Psoas muscle (tissue), 8 donors: ENCODE data around the gene MFSD12. TPM values are rescaled to one million over a fixed set of nuclear protein-coding genes. Genes with fewer than 3 reads are reported as not detected.
A peak's percentile ranks its signal among the peaks of the same experiment; 100 is the strongest.
"Not testable (repeated sequence)": the region's sequence is repeated elsewhere in the genome, so short reads cannot be mapped to it uniquely, and the experiment has no call there.

Source experiments
- ATAC-seq, 4 donors: fragments of 200-7000 bp; cut with Tn5 transposase; one replicate each; pipeline ENCODE4 v1.9.1; 2020; ENCODE audit warnings: moderate library complexity in 3 of 4, mild to moderate bottlenecking in 2 of 4
- DNase-seq, 2 donors: peaks; one replicate each; pipeline ENCODE4 v3.0.0-alpha.2; 2020
- H3K27ac ChIP-seq: fragments of 200-600 bp; one replicate; pipeline ENCODE4 v1.8.0; 2022
- H3K27me3 ChIP-seq, 3 donors: fragments of 200-600 bp in 1 of 3; one replicate each; pipeline versions ENCODE4 v1.6.1 to v1.8.0; 2013 to 2022; ENCODE audit warnings: low read length in 2 of 3, mild to moderate bottlenecking in 2 of 3, moderate library complexity in 1 of 3; ENCODE audit not compliant: insufficient read depth in 3 of 3
- H3K36me3 ChIP-seq, 2 donors: fragments of 200-600 bp in 1 of 2; one replicate each; pipeline versions ENCODE4 v1.6.1 to v1.8.0; 2013 to 2022; ENCODE audit warnings: low read depth in 1 of 2, mild to moderate bottlenecking in 1 of 2, moderate library complexity in 1 of 2; ENCODE audit not compliant: insufficient read depth in 1 of 2
- H3K4me1 ChIP-seq: fragments of 200-600 bp; one replicate; pipeline ENCODE4 v1.8.0; 2022
- H3K4me3 ChIP-seq: fragments of 200-600 bp; one replicate; pipeline ENCODE4 v1.8.0; 2022; ENCODE audit warnings: mild to moderate bottlenecking
- H3K9me3 ChIP-seq: fragments of 200-600 bp; one replicate; pipeline ENCODE4 v1.8.0; 2022
- WGBS, 3 donors: extraction: QIAGEN DNeasy Blood & Tissue Kit; methylation state at CpG; one replicate each; pipeline versions ENCODE4 v1.1.6 to v1.1.7; 2013; 5-methylcytosine and 5-hydroxymethylcytosine counted together
- intact Hi-C, 2 donors: fragments of 100-400 bp; cut with DNase I; formaldehyde crosslinking; loops; one replicate each; pipeline versions ENCODE4 v1.11.0 to v1.14.2; 2022
- polyA plus RNA-seq, 3 donors: library from polyadenylated mRNA; stranded (reverse); fragments of 200-250 nt; gene quantifications; one replicate each; pipeline ENCODE4 v1.2.3, GENCODE V29; 2013
- total RNA-seq, 4 donors: library from RNA; stranded (reverse); fragmentation: NEBNext Ultra II Directional in 2 of 4; extraction: Animal tissue kit (Norgen Biotek cat#: 25700) in 2 of 4; gene quantifications; one replicate each; pipeline versions ENCODE4 v1.2.1 to v1.2.4, GENCODE V29; 2021 to 2023
- TF ChIP-seq, protein P1 (sequence below): fragments of 200-600 bp; IDR thresholded peaks from one replicate; pipeline ENCODE4 v1.8.0; 2022; ENCODE audit warnings: antibody characterized with exemption
- donor health status: healthy with polysubstance abuse.
- donor health status: DM: no; HTN: no; CAD: no; lungs with moderate emphysema.
- donor health status: Bipolar disorder and iron deficiency.
- donor health status: healthy.
- donor health status: DM: yes; HTN: yes; CAD: no.
- donor health status: DM: no; HTN: no; CAD: no.
- donor health status: DM: no; HTN: no; CAD: no.
- donor health status: DM: yes; HTN: yes; CAD: no.

Gene MFSD12
- total and polyA plus RNA-seq, 7 donors: 16.3 to 46.6 (median 25.2) TPM

DNA sequence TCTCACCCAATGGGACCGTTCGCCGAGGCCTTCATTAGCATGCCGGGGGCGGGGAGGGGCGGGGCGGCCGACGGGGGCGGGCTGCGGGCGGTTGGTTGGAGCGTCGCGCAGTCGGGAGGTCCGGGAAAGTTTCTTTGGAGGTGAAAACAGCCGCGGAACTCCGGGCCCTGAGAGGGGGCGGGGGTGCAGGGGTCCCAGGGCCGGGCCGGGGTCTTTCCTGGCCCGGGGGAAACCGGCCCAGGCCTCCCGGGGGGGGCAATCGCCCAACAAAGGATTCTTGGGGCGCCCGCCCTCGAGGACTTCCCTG is 15.4 kb upstream of the MFSD12 start, which contains the start of gene HMG20B:
TSS of gene HMG20B (plus strand) at position 90 of the 307 bp plus-strand sequence. CDS start 366 bp downstream, outside the sequence.
- peaks cover 0 to 6% of the 10 kb centered on the region in 2 donors for H3K36me3 ChIP-seq
- no peaks in the 10 kb centered on the region for H3K27me3 ChIP-seq
- H3K4me3 ChIP-seq: peak within 1 kb of the TSS; percentile 81
- DNase-seq: no peak
- H3K9me3 ChIP-seq: no peaks in the 10 kb centered on the region
- peak within 1 kb of the TSS; percentile 68 for H3K27ac ChIP-seq
- intact Hi-C loops: no loop called here
- TF ChIP-seq, protein P1, sequence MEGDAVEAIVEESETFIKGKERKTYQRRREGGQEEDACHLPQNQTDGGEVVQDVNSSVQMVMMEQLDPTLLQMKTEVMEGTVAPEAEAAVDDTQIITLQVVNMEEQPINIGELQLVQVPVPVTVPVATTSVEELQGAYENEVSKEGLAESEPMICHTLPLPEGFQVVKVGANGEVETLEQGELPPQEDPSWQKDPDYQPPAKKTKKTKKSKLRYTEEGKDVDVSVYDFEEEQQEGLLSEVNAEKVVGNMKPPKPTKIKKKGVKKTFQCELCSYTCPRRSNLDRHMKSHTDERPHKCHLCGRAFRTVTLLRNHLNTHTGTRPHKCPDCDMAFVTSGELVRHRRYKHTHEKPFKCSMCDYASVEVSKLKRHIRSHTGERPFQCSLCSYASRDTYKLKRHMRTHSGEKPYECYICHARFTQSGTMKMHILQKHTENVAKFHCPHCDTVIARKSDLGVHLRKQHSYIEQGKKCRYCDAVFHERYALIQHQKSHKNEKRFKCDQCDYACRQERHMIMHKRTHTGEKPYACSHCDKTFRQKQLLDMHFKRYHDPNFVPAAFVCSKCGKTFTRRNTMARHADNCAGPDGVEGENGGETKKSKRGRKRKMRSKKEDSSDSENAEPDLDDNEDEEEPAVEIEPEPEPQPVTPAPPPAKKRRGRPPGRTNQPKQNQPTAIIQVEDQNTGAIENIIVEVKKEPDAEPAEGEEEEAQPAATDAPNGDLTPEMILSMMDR: no peak
- 0 to 1% (median 1%) methylated on average over 17 to 30 of the region's 30 CpGs for WGBS, 3 donors
- H3K4me1 ChIP-seq: peaks cover 10% of the 10 kb centered on the region
- peak in 1 of 4 donors; percentile 1 for ATAC-seq

DNA sequence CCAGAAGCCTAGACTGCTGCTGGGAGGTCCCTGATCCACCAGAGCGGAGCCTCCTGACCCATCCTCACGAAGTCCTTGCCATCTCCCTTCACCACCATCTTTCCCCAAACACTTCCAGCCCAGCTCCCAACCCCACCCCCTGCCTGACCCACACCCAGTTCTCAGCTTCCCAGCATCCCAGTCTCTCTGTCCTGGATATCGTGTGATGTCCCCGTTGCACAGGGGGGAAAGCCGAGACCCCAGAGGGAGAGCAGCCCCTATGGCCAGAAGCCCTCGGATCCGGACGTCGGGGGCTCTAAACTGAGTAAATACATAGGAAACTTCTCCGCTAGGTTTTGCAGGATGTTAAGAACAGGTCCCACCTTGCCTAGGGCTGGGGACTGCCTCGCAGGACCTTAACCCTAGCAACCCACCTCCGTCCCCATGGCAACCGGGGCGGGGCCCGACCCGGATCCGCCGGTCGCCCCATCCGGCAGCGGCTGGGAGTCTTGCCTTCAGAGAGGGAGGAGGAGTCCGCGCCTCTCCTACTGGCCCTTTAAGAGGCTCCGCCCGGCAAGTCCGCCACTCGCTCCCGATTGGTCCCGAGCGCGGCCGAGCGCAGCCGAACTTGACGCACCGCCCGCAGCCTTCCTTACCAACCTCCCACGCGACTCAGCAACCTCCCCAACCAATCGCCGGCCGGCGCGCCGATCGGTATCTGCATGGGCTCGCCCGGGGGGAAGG is 14.9 kb upstream of the MFSD12 start:
- DNase-seq: peak; percentile 100
- intact Hi-C loops: no loop called here
- 1% methylated on average over 45 to 48 of the region's 48 CpGs for whole genome bisulfite sequencing, 3 donors
- H3K4me3 ChIP-seq: peak overlapping the region; percentile 81
- TF ChIP-seq, protein P1: no peak
- peak; percentile 96 to 98 (median 96) for ATAC-seq
- peaks cover 10% of the 10 kb centered on the region for H3K4me1 ChIP-seq
- H3K27me3 ChIP-seq: no peaks in the 10 kb centered on the region
- H3K27ac ChIP-seq: no peak overlapping the region
- no peaks in the 10 kb centered on the region for H3K9me3 ChIP-seq
- peaks cover 0 to 6% of the 10 kb centered on the region in 2 donors for H3K36me3 ChIP-seq

DNA sequence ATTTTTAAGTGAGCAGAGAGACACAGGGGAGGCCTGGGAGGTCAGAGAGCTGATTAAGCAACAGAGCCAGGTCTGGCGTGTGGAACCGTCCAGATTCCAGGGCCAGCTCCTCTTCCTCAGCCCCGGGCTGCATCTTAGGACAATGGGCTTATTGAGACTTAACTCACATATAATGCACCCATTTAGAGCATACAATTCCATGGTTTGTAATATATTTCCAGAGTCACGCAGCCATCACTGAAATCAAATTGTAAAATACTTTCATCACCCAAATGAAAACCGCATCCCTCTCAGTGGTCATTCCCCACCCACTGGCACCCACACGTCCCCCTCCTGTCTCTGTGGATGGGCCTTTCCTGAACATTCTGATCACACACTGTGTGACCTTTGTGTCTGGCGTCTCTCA is 13.2 kb upstream of the MFSD12 start:
- peaks cover 0 to 6% of the 10 kb centered on the region in 2 donors for H3K36me3 ChIP-seq
- H3K27ac ChIP-seq: no peak overlapping the region
- DNase-seq (no peak), ATAC-seq (no peak)
- H3K4me3 ChIP-seq: no peak overlapping the region
- intact Hi-C loops: no loop called here
- WGBS, 3 donors: 58 to 81% (median 66%) methylated on average over 7 of the region's 7 CpGs
- no peaks in the 10 kb centered on the region for H3K4me1 ChIP-seq
- TF ChIP-seq, protein P1: no peak
- H3K27me3 ChIP-seq: peaks cover 0 to 2% (median 0%) of the 10 kb centered on the region in 3 donors
- no peaks in the 10 kb centered on the region for H3K9me3 ChIP-seq

DNA sequence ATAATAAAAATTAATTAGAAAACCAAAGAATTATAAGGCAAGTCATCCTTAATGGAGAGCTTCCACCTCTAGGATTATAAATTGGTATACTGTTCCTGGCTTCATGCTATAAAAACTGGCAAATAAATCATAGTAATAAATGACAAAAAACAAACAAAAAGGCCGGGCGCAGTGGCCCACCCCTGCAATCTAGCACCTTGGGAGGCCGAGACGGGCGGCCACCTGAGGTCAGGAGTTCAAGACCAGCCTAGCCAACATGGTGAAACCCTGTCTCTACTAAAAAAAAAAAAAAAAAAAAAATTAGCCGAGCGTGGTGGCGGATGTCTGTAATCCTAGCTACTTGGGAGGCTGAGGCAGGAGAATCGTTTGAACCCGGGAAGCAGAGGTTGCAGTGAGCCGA is 12.7 kb upstream of the MFSD12 start:
- DNase-seq, H3K4me1 ChIP-seq, H3K9me3 ChIP-seq, H3K36me3 ChIP-seq, H3K27ac ChIP-seq, H3K4me3 ChIP-seq, intact Hi-C loops, ATAC-seq, H3K27me3 ChIP-seq: not testable (repeated sequence)
- 75 to 82% (median 77%) methylated on average over 11 of the region's 11 CpGs for WGBS, 3 donors

DNA sequence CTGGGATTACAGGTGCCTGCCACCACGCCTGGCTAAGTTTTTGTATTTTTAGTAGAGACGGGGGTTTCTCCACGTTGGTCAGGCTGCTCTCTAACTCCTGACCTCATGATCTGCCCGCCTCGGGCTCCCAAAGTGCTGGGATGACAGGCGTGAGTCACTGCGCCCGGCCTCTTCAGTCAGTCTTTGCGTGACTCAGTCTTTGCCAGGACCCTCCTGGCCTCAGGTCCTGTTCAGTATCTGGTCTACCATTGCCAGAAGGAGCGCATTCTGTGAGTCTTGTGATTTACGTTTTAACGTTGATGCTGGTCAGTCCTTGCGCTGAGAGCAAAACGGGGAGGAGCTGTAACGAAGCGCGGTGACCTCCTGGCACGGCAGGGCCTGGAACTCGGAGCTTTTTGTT is 7.8 kb upstream of the MFSD12 start:
- Histone ChIP-seq H3K4me3 (no peak overlapping the region), H3K9me3 (no peaks in the 10 kb centered on the region), H3K27ac (no peak overlapping the region), H3K36me3 (no peaks in the 10 kb centered on the region), H3K4me1 (no peaks in the 10 kb centered on the region), H3K27me3 (peaks cover 0 to 2% (median 0%) of the 10 kb centered on the region in 3 donors)
- no peak for ATAC-seq
- WGBS, 3 donors: 61 to 68% (median 62%) methylated on average over 19 of the region's 19 CpGs
- intact Hi-C loops: no loop called here
- TF ChIP-seq, protein P1: no peak
- DNase-seq: no peak
